Neural progenitor cell (in vitro differentiated cells): ENCODE data around the gene CHFR.

Experiments used
- CTCF ChIP-seq: fragments of 200-600 bp; sonication (generic); IDR thresholded peaks from 2 replicates; pipeline ENCODE4 v1.5.1; 2017; ENCODE audit warnings: antibody characterized with exemption, mild to moderate bottlenecking
- EZH2 ChIP-seq: fragments of 200-600 bp; sonication (generic); IDR thresholded peaks from 2 replicates; pipeline ENCODE4 v1.6.1; 2017; ENCODE audit warnings: antibody characterized with exemption, mild to moderate bottlenecking, moderate library complexity

- TF ChIP-seq CTCF (no peak), EZH2 (no peak)
Measured at GRCh38 chr12:132848521-132848920, 38.9 kb downstream of the CHFR start.
